Uterus (tissue), 4 donors: Measurements from ENCODE around the gene CCNB1IP1. TPM values are rescaled to one million over a fixed set of nuclear protein-coding genes. Genes with fewer than 3 reads are reported as not detected.

Experiments
- DNase-seq, 2 donors: peaks; one replicate each; pipeline ENCODE4 v3.0.0-alpha.2; 2019 to 2020
- H3K27ac ChIP-seq, 2 donors: fragments of 200-600 bp; sonication (generic); 1 replicate in 1 of 2; 2 replicates in 1 of 2; pipeline ENCODE4 v1.5.1; 2016 to 2018
- H3K27me3 ChIP-seq, 2 donors: fragments of 200-600 bp; sonication (generic); one replicate each; pipeline ENCODE4 v1.5.1; 2018 to 2019; ENCODE audit warnings: control low read depth in 1 of 2
- H3K36me3 ChIP-seq, 2 donors: fragments of 200-600 bp; sonication (generic); one replicate each; pipeline ENCODE4 v1.5.1; 2019; ENCODE audit warnings: control low read depth in 1 of 2
- H3K4me1 ChIP-seq, 2 donors: fragments of 200-600 bp; sonication (generic); one replicate each; pipeline ENCODE4 v1.5.1; 2018 to 2019; ENCODE audit warnings: control low read depth in 1 of 2
- H3K4me3 ChIP-seq, 2 donors: fragments of 200-600 bp; sonication (generic); 1 replicate in 1 of 2; 2 replicates in 1 of 2; pipeline ENCODE4 v1.5.1; 2018 to 2019; ENCODE audit warnings: mild to moderate bottlenecking in 1 of 2
- H3K9me3 ChIP-seq, 2 donors: fragments of 200-600 bp; sonication (generic); one replicate each; pipeline ENCODE4 v1.5.1; 2019; ENCODE audit warnings: control low read depth in 1 of 2
- POLR2A ChIP-seq, 2 donors: fragments of 450-650 bp; IDR thresholded peaks; one replicate each; pipeline ENCODE4 v1.6.1; 2016; ENCODE audit warnings: antibody characterized with exemption in 2 of 2, mild to moderate bottlenecking in 1 of 2, moderate library complexity in 1 of 2
- intact Hi-C: fragments of 100-400 bp; cut with DNase I; formaldehyde crosslinking; loops from one replicate; pipeline ENCODE4 v1.15.1; 2023; ENCODE audit warnings: low total_unique reads
- total RNA-seq, 4 donors: library from RNA; depleted of rRNA in 3 of 4; stranded (reverse); fragments of >200 nt in 3 of 4; gene quantifications; one replicate each; pipeline versions ENCODE4 v1.1.0 to v1.2.4, GENCODE V29; 2014 to 2023
- TF ChIP-seq, protein P1 (sequence below), 4 experiments: fragments of 200-600 bp in 2 of 4; fragments of 450-650 bp in 2 of 4; sonication (generic) in 2 of 4; IDR thresholded peaks; one replicate each; pipeline ENCODE4 v1.5.1; 2016 to 2019; ENCODE audit warnings: antibody characterized with exemption in 4 of 4, mild to moderate bottlenecking in 2 of 4, moderate library complexity in 1 of 4
- donor health status: DM: yes; HTN: yes; CAD: no.

CCNB1IP1 gene
- total RNA-seq, 4 donors from 2014 or later, result 45.1 to 118 (median 60.4) TPM

- no peaks in the 10 kb centered on the region for H3K9me3 ChIP-seq
- H3K27ac ChIP-seq, result no peak overlapping the region
- H3K4me1 ChIP-seq, result peaks cover 0 to 4% of the 10 kb centered on the region in 2 donors
- H3K4me3 ChIP-seq, result no peak overlapping the region
- intact Hi-C loops, result no loop called here
- H3K36me3 ChIP-seq, result no peaks in the 10 kb centered on the region
- no peak for DNase-seq
- no peaks in the 10 kb centered on the region for H3K27me3 ChIP-seq
- TF ChIP-seq POLR2A (IDR thresholded peaks at IDR 0.05), result no peak
- TF ChIP-seq, protein P1, sequence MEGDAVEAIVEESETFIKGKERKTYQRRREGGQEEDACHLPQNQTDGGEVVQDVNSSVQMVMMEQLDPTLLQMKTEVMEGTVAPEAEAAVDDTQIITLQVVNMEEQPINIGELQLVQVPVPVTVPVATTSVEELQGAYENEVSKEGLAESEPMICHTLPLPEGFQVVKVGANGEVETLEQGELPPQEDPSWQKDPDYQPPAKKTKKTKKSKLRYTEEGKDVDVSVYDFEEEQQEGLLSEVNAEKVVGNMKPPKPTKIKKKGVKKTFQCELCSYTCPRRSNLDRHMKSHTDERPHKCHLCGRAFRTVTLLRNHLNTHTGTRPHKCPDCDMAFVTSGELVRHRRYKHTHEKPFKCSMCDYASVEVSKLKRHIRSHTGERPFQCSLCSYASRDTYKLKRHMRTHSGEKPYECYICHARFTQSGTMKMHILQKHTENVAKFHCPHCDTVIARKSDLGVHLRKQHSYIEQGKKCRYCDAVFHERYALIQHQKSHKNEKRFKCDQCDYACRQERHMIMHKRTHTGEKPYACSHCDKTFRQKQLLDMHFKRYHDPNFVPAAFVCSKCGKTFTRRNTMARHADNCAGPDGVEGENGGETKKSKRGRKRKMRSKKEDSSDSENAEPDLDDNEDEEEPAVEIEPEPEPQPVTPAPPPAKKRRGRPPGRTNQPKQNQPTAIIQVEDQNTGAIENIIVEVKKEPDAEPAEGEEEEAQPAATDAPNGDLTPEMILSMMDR (IDR thresholded peaks at IDR 0.05), result no peak
These were observed 4.4 kb downstream of the CCNB1IP1 start for GRCh38 chr14:20328705-20329104.

DNA sequence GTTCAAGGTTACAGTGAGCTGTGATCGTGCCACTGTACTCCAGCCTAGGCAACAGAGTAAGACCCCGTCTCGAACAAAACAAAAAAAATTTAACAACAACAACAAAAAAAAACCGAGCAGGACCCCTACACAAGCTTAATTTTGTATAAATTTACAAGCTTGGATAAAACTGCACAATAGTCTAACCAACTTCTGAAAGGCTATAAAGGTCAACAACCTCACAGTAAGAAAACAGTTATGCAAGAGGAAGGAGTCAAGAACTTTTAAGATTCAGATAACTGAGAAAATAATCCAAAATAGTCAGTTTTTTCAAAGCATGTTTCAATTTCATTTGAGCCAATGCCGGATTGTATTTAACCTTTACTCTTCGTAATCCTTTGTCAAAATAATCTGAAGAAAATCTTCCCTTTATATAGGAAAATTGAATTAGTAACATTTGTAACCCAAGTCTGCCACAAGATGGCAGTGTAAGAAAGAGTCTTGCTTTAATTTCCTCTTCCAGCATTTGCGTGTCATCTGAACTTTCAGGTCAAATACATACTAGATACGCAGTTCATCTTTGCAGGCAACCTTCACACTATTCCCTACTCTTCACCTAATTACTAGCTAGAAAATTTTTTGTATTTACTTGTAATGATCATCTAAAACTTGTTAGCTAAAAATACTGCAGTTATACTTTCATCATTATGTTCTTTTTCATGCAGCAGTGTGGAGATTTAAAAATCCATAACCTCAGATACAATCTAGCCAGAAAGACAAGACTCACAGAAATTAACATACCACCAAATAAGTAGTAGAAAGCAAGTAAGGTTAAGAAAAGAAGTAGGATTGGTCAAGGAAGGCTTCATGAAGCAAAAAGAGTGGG is 5.8 kb downstream of the CCNB1IP1 start:
- peaks cover 0 to 4% of the 10 kb centered on the region in 2 donors for H3K4me1 ChIP-seq
- H3K27ac ChIP-seq, result peak overlapping the region; percentile 43 to 44
- H3K9me3 ChIP-seq, result no peaks in the 10 kb centered on the region
- H3K27me3 ChIP-seq, result no peaks in the 10 kb centered on the region
- peak in 1 of 2 donors; percentile 28 for DNase-seq
- TF ChIP-seq POLR2A (IDR thresholded peaks at IDR 0.05), result no peak
- TF ChIP-seq, protein P1 (IDR thresholded peaks at IDR 0.05), result peak; percentile 67 to 75 (median 72)
- H3K36me3 ChIP-seq, result no peaks in the 10 kb centered on the region
- no peak overlapping the region for H3K4me3 ChIP-seq
- intact Hi-C loops, result no loop called here

DNA sequence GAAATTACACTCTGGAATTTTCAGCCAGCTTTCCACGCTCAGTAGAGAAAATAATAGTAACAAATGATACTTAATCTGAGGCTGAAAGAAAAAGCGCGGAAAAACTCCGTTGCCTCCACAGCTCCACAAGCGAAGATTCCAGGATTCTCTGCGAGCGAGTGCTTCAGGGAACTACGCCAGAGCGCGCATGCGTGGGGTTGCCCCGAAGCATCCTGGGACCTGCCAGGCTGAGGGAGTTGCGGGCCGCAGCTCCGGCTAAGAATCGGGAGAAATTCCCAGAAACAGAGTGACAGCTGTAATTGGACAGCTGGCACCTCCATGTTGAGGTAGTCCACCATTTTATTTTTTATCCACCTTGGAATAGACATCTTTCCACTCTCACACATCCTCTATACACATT is 15.4 kb downstream of the CCNB1IP1 start:
- no peaks in the 10 kb centered on the region for H3K9me3 ChIP-seq
- H3K36me3 ChIP-seq, result no peaks in the 10 kb centered on the region
- intact Hi-C loops, result no loop called here

DNA sequence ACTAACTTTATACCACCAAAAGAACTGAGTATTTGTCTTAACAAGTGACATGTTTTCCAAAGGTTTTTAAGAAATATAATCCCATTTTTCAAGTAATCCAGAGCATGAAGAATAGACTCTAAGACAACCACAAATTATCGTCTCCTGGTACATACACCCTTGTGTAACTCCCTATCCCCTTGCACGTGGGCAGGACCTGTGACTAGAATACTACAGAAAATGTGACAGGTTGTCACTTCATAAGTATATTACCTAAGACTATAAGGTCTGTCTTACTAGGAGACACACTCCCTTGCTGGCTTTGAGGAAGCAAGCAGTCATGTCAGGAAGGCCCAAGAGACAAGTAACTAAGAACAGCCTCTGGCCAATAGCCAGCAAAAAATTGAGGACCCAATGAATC is 19.1 kb downstream of the CCNB1IP1 start:
- Histone ChIP-seq H3K27ac (no peak overlapping the region), H3K9me3 (no peaks in the 10 kb centered on the region), H3K4me3 (no peak overlapping the region), H3K4me1 (no peaks in the 10 kb centered on the region), H3K36me3 (no peaks in the 10 kb centered on the region), H3K27me3 (no peaks in the 10 kb centered on the region)
- no peak for DNase-seq
- TF ChIP-seq, protein P1 (IDR thresholded peaks at IDR 0.05), result no peak
- TF ChIP-seq POLR2A (IDR thresholded peaks at IDR 0.05), result no peak
- intact Hi-C loops, result no loop called here

More for the DNA sequence above, 15.4 kb downstream of the CCNB1IP1 start:
- Histone ChIP-seq H3K4me1 (no peaks in the 10 kb centered on the region), H3K27me3 (no peaks in the 10 kb centered on the region), H3K27ac (no peak overlapping the region), H3K4me3 (no peak overlapping the region)
- DNase-seq, result no peak
- TF ChIP-seq POLR2A (IDR thresholded peaks at IDR 0.05), result no peak
- TF ChIP-seq, protein P1 (IDR thresholded peaks at IDR 0.05), result no peak

DNA sequence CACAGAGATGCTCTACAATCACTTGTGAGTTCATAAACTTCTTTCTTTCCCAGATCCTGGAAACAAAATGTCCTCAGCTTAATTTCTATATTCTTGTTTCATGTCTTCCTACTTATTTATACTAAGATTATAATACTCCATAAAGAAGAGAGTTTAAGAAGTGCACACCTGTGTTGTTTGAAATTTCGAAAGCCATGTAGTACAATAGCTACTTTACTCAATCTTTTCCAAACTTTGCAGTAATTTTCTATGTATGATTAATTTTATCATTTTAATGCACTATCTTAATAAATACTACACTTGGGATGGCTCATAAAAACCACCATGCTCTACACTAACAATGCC is 27.0 kb downstream of the CCNB1IP1 start:
- no peak for TF ChIP-seq POLR2A (IDR thresholded peaks at IDR 0.05)
- TF ChIP-seq, protein P1 (IDR thresholded peaks at IDR 0.05), result no peak
- Histone ChIP-seq H3K27me3 (no peaks in the 10 kb centered on the region), H3K36me3 (no peaks in the 10 kb centered on the region), H3K4me3 (peak overlapping the region; percentile 58 to 67), H3K27ac (no peak overlapping the region), H3K9me3 (no peaks in the 10 kb centered on the region), H3K4me1 (peaks cover 0 to 11% of the 10 kb centered on the region in 2 donors)
- no peak for DNase-seq
- intact Hi-C loops, result no loop called here
